Measurements from ENCODE around the gene SYN1.

DNA sequence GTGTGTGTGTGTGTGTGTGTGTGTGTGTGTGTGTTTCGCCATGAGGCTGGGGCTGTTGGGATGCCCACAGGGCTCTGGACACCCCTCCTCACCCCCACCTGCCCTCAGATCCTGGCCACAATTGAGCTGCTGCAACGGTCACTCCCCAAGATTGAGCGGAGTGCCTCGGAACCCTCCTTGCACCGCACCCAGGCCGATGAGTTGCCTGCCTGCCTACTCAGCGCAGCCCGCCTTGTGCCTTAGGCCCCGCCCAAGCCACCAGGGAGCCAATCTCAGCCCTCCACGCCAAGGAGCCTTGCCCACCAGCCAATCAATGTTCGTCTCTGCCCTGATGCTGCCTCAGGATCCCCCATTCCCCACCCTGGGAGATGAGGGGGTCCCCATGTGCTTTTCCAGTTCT, 48.4 kb downstream of the SYN1 start:
- no peak for TF ChIP-seq EZH2 (IDR thresholded peaks at IDR 0.05; ENCODE audit: low read length)
- TF ChIP-seq, protein P1, sequence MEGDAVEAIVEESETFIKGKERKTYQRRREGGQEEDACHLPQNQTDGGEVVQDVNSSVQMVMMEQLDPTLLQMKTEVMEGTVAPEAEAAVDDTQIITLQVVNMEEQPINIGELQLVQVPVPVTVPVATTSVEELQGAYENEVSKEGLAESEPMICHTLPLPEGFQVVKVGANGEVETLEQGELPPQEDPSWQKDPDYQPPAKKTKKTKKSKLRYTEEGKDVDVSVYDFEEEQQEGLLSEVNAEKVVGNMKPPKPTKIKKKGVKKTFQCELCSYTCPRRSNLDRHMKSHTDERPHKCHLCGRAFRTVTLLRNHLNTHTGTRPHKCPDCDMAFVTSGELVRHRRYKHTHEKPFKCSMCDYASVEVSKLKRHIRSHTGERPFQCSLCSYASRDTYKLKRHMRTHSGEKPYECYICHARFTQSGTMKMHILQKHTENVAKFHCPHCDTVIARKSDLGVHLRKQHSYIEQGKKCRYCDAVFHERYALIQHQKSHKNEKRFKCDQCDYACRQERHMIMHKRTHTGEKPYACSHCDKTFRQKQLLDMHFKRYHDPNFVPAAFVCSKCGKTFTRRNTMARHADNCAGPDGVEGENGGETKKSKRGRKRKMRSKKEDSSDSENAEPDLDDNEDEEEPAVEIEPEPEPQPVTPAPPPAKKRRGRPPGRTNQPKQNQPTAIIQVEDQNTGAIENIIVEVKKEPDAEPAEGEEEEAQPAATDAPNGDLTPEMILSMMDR (optimal IDR thresholded peaks at IDR 0.05 in 1 of 3, IDR thresholded peaks at IDR 0.05 in 1 of 3, conservative IDR thresholded peaks at IDR 0.05 in 1 of 3; ENCODE audit: extremely low read depth in 1 of 3, insufficient read depth in 2 of 3, low read length in 3 of 3), result no peak
